ENCODE results near the gene SPRY4. TPM values are rescaled to one million over a fixed set of nuclear protein-coding genes. Genes with fewer than 3 reads are reported as not detected.
A peak's percentile ranks its signal among the peaks of the same experiment; 100 is the strongest.

The SPRY4 gene
- total RNA-seq, 2 donors from 2014 or later: 70.2 to 164 TPM

GRCh38 chr5:142292808-142293207 lies 32.0 kb downstream of the SPRY4 start:
- H3K4me3 Mint-ChIP-seq: no peak overlapping the region
- H3K4me3 ChIP-seq (ENCODE audit: low read length): no peak overlapping the region
- TF ChIP-seq, protein P1, sequence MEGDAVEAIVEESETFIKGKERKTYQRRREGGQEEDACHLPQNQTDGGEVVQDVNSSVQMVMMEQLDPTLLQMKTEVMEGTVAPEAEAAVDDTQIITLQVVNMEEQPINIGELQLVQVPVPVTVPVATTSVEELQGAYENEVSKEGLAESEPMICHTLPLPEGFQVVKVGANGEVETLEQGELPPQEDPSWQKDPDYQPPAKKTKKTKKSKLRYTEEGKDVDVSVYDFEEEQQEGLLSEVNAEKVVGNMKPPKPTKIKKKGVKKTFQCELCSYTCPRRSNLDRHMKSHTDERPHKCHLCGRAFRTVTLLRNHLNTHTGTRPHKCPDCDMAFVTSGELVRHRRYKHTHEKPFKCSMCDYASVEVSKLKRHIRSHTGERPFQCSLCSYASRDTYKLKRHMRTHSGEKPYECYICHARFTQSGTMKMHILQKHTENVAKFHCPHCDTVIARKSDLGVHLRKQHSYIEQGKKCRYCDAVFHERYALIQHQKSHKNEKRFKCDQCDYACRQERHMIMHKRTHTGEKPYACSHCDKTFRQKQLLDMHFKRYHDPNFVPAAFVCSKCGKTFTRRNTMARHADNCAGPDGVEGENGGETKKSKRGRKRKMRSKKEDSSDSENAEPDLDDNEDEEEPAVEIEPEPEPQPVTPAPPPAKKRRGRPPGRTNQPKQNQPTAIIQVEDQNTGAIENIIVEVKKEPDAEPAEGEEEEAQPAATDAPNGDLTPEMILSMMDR (conservative IDR thresholded peaks at IDR 0.05): no peak
- no peaks in the 10 kb centered on the region for H3K9me3 Mint-ChIP-seq
- H3K36me3 ChIP-seq (ENCODE audit: control insufficient read depth, insufficient read depth, low read length): peaks cover 8% of the 10 kb centered on the region
- no peak for DNase-seq
- WGBS, 2 experiments (ENCODE audit: insufficient coverage in 1 of 2, insufficient read length in 1 of 2): 94% methylated on average over 3 of the region's 3 CpGs; no CpG with 5 or more reads in 1 of the 2 experiments
- no peaks in the 10 kb centered on the region for H3K27me3 ChIP-seq (ENCODE audit: control insufficient read depth, insufficient read depth, low read length, poor library complexity, severe bottlenecking)
- H3K27me3 Mint-ChIP-seq (ENCODE audit: insufficient read depth): no peaks in the 10 kb centered on the region
- H3K27ac ChIP-seq (ENCODE audit: low read depth, low read length): no peak overlapping the region
- H3K4me1 Mint-ChIP-seq: peaks cover 75% of the 10 kb centered on the region
- no peak overlapping the region for H3K9ac ChIP-seq (ENCODE audit: extremely low read depth, low read length, poor library complexity, severe bottlenecking)
- peaks cover 33% of the 10 kb centered on the region for H3K4me1 ChIP-seq (ENCODE audit: control insufficient read depth, insufficient read depth, low read length)
- H3K9me3 ChIP-seq (ENCODE audit: control insufficient read depth, low read length): peaks cover 7% of the 10 kb centered on the region
- H3K27ac Mint-ChIP-seq: no peak overlapping the region
- peaks cover 28% of the 10 kb centered on the region for H3K36me3 Mint-ChIP-seq (ENCODE audit: low read depth)

DNA sequence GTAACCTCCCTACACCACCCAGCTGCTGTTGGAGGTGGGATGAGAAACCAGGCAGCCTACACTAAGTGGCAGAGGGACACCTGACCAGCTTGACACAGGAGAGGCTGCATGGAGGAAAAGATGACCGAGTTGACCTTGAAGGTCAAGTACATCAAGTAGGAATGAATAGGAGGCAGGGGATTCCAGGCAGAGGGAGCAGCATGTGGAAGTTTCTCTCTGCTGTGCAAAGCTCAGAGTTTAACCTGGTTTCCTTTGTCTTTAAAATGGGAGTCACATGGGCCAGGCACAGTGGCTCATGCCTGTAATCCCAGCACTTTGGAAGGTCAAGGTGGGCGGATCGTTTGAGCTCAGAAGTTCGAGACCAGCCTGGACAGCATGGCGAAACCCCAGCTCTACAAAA lies 32.6 kb downstream of the SPRY4 start:
- H3K4me3 ChIP-seq (ENCODE audit: low read length): no peak overlapping the region
- Mint-ChIP-seq H3K4me1 (peaks cover 76% of the 10 kb centered on the region), H3K36me3 (ENCODE audit: low read depth) (peaks cover 30% of the 10 kb centered on the region)

GRCh38 chr5:142290577-142291299 lies 34.1 kb downstream of the SPRY4 start:
- DNase-seq: peak; percentile 73
- Mint-ChIP-seq H3K27ac (peak overlapping the region; percentile 83), H3K27me3 (ENCODE audit: insufficient read depth) (no peaks in the 10 kb centered on the region), H3K4me3 (no peak overlapping the region), H3K9me3 (no peaks in the 10 kb centered on the region), H3K4me1 (peaks cover 62% of the 10 kb centered on the region), H3K36me3 (ENCODE audit: low read depth) (peaks cover 40% of the 10 kb centered on the region)
- H3K9ac ChIP-seq (ENCODE audit: extremely low read depth, low read length, poor library complexity, severe bottlenecking): no peak overlapping the region
- peaks cover 8% of the 10 kb centered on the region for H3K36me3 ChIP-seq (ENCODE audit: control insufficient read depth, insufficient read depth, low read length)
- no peaks in the 10 kb centered on the region for H3K27me3 ChIP-seq (ENCODE audit: control insufficient read depth, insufficient read depth, low read length, poor library complexity, severe bottlenecking)
- H3K9me3 ChIP-seq (ENCODE audit: control insufficient read depth, low read length): peaks cover 7% of the 10 kb centered on the region
- WGBS, 2 experiments (ENCODE audit: insufficient coverage in 1 of 2, insufficient read length in 1 of 2): 30 to 67% methylated on average over 1 to 5 of the region's 5 CpGs
- peak overlapping the region; percentile 42 for H3K27ac ChIP-seq (ENCODE audit: low read depth, low read length)
- TF ChIP-seq, protein P1 (conservative IDR thresholded peaks at IDR 0.05): no peak
- H3K4me1 ChIP-seq (ENCODE audit: control insufficient read depth, insufficient read depth, low read length): peaks cover 15% of the 10 kb centered on the region
- H3K4me3 ChIP-seq (ENCODE audit: low read length): no peak overlapping the region

More for the DNA sequence above, 32.6 kb downstream of the SPRY4 start:
- no peaks in the 10 kb centered on the region for H3K27me3 ChIP-seq (ENCODE audit: control insufficient read depth, insufficient read depth, low read length, poor library complexity, severe bottlenecking)
- peaks cover 7% of the 10 kb centered on the region for H3K9me3 ChIP-seq (ENCODE audit: control insufficient read depth, low read length)
- Mint-ChIP-seq H3K27me3 (ENCODE audit: insufficient read depth) (no peaks in the 10 kb centered on the region), H3K9me3 (no peaks in the 10 kb centered on the region), H3K27ac (no peak overlapping the region), H3K4me3 (no peak overlapping the region)
- H3K4me1 ChIP-seq (ENCODE audit: control insufficient read depth, insufficient read depth, low read length): peaks cover 28% of the 10 kb centered on the region
- 84 to 95% methylated on average over 2 to 5 of the region's 5 CpGs for WGBS, 2 experiments (ENCODE audit: insufficient coverage in 1 of 2, insufficient read length in 1 of 2)
- no peak overlapping the region for H3K9ac ChIP-seq (ENCODE audit: extremely low read depth, low read length, poor library complexity, severe bottlenecking)
- H3K27ac ChIP-seq (ENCODE audit: low read depth, low read length): no peak overlapping the region
- DNase-seq: peak; percentile 31
- H3K36me3 ChIP-seq (ENCODE audit: control insufficient read depth, insufficient read depth, low read length): peaks cover 8% of the 10 kb centered on the region
- TF ChIP-seq, protein P1 (conservative IDR thresholded peaks at IDR 0.05): no peak
